ENCODE data around the gene PDE4D.

DNA sequence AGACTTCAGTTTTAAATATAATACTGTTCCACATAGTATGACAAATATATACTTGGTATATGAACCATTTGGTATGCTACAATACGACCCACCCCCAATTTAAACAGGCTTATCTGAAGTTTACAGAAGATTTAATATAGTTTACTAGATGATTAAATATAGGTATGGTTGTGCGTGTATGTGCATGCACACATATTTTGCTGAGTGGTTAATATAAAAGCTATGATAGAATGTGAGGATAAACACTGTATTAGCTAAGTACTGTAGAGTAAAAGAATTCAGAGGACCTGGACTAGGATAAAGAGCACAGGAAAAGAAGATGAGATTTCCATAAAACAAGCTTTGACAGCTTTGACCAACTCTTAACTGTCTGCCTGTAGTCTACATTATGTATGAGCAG lies 356.7 kb downstream of the PDE4D start:
- TF ChIP-seq EZH2phosphoT487 (IDR thresholded peaks at IDR 0.05; ENCODE audit: borderline replicate concordance, low read depth, low read length), result no peak
- TF ChIP-seq, protein P1, sequence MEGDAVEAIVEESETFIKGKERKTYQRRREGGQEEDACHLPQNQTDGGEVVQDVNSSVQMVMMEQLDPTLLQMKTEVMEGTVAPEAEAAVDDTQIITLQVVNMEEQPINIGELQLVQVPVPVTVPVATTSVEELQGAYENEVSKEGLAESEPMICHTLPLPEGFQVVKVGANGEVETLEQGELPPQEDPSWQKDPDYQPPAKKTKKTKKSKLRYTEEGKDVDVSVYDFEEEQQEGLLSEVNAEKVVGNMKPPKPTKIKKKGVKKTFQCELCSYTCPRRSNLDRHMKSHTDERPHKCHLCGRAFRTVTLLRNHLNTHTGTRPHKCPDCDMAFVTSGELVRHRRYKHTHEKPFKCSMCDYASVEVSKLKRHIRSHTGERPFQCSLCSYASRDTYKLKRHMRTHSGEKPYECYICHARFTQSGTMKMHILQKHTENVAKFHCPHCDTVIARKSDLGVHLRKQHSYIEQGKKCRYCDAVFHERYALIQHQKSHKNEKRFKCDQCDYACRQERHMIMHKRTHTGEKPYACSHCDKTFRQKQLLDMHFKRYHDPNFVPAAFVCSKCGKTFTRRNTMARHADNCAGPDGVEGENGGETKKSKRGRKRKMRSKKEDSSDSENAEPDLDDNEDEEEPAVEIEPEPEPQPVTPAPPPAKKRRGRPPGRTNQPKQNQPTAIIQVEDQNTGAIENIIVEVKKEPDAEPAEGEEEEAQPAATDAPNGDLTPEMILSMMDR (conservative IDR thresholded peaks at IDR 0.05; ENCODE audit: low read length), result no peak
